Mesodermal cell (in vitro differentiated cells): Measurements from ENCODE around the gene NSMCE3.

Experiments
- H3K27ac ChIP-seq: 2 replicates; pipeline ENCODE4 v1.7.0; 2013; ENCODE audit warnings: mild to moderate bottlenecking, low read depth, low read length, moderate library complexity; ENCODE audit not compliant: severe bottlenecking
- H3K36me3 ChIP-seq: 2 replicates; pipeline ENCODE4 v1.7.1; 2013; ENCODE audit warnings: mild to moderate bottlenecking, low read length, moderate library complexity; ENCODE audit not compliant: control insufficient read depth, insufficient read depth
- H3K4me1 ChIP-seq: one replicate; pipeline ENCODE4 v1.7.1; 2013; ENCODE audit warnings: mild to moderate bottlenecking, low read length; ENCODE audit not compliant: insufficient read depth, control insufficient read depth, poor library complexity, severe bottlenecking
- H3K4me3 ChIP-seq: 2 replicates; pipeline ENCODE4 v1.7.0; 2013; ENCODE audit warnings: low read length, control low read depth, mild to moderate bottlenecking; ENCODE audit not compliant: insufficient read depth, poor library complexity, severe bottlenecking; ENCODE audit errors: extremely low read depth
- H3K9me3 ChIP-seq: 2 replicates; pipeline ENCODE4 v1.7.1; 2013; ENCODE audit warnings: mild to moderate bottlenecking, low read length, moderate library complexity; ENCODE audit not compliant: control insufficient read depth
- WGBS, 2 experiments: methylation state at CpG; one replicate each; pipeline ENCODE4 v1.1.5; 2013; ENCODE audit warnings: missing lambda C conversion rate in 2 of 2; ENCODE audit not compliant: insufficient coverage in 2 of 2; 5-methylcytosine and 5-hydroxymethylcytosine counted together

NSMCE3 gene

GRCh38 chr15:29270169-29270955 is 740 bp upstream of the NSMCE3 start:
- Histone ChIP-seq H3K4me3 (peak overlapping the region; percentile 86), H3K9me3 (no peaks in the 10 kb centered on the region), H3K36me3 (no peaks in the 10 kb centered on the region), H3K27ac (peak overlapping the region; percentile 66), H3K4me1 (peaks cover 5% of the 10 kb centered on the region)
- WGBS, 2 experiments, result 26 to 35% methylated on average over 2 to 4 of the region's 8 CpGs

- 1 to 2% methylated on average over 28 to 31 of the region's 35 CpGs for WGBS, 2 experiments
- Histone ChIP-seq H3K9me3 (no peaks in the 10 kb centered on the region), H3K27ac (peak overlapping the region; percentile 89), H3K4me3 (peak overlapping the region; percentile 86), H3K4me1 (peaks cover 5% of the 10 kb centered on the region), H3K36me3 (no peaks in the 10 kb centered on the region)
These were observed 727 bp downstream of the NSMCE3 start for GRCh38 chr15:29268706-29269484.

- WGBS, 2 experiments, result no CpG with 5 or more reads among the region's 1 CpG
- H3K36me3 ChIP-seq, result no peaks in the 10 kb centered on the region
- H3K4me3 ChIP-seq, result no peak overlapping the region
- peaks cover 5% of the 10 kb centered on the region for H3K4me1 ChIP-seq
- H3K9me3 ChIP-seq, result no peaks in the 10 kb centered on the region
- no peak overlapping the region for H3K27ac ChIP-seq
These were observed 3.5 kb downstream of the NSMCE3 start for GRCh38 chr15:29266052-29266582.

GRCh38 chr15:29263289-29263688 is 6.3 kb downstream of the NSMCE3 start:
- H3K4me3 ChIP-seq, result no peak overlapping the region
- H3K9me3 ChIP-seq, result no peaks in the 10 kb centered on the region
- H3K27ac ChIP-seq, result no peak overlapping the region
- no peaks in the 10 kb centered on the region for H3K36me3 ChIP-seq
- WGBS, 2 experiments, result 75% methylated on average over 2 of the region's 3 CpGs; no CpG with 5 or more reads in 1 of the 2 experiments
- H3K4me1 ChIP-seq, result peaks cover 5% of the 10 kb centered on the region

- Histone ChIP-seq H3K36me3 (no peaks in the 10 kb centered on the region), H3K27ac (no peak overlapping the region), H3K9me3 (no peaks in the 10 kb centered on the region), H3K4me1 (peaks cover 5% of the 10 kb centered on the region), H3K4me3 (no peak overlapping the region)
- no CpG with 5 or more reads among the region's 2 CpGs for WGBS, 2 experiments
These were observed 6.9 kb downstream of the NSMCE3 start for GRCh38 chr15:29262738-29263137.

GRCh38 chr15:29260896-29261295 is 8.7 kb downstream of the NSMCE3 start:
- no peak overlapping the region for H3K4me3 ChIP-seq
- no peaks in the 10 kb centered on the region for H3K4me1 ChIP-seq
- H3K27ac ChIP-seq, result no peak overlapping the region
- no peaks in the 10 kb centered on the region for H3K36me3 ChIP-seq
- 78 to 95% methylated on average over 2 to 3 of the region's 6 CpGs for WGBS, 2 experiments
- no peaks in the 10 kb centered on the region for H3K9me3 ChIP-seq

GRCh38 chr15:29259233-29259632 is 10.4 kb downstream of the NSMCE3 start:
- Histone ChIP-seq H3K4me3 (no peak overlapping the region), H3K4me1 (no peaks in the 10 kb centered on the region), H3K9me3 (no peaks in the 10 kb centered on the region), H3K27ac (no peak overlapping the region), H3K36me3 (no peaks in the 10 kb centered on the region)
- WGBS, 2 experiments, result 14 to 29% methylated on average over 1 of the region's 1 CpG

GRCh38 chr15:29252234-29252633 is 17.4 kb downstream of the NSMCE3 start:
- Histone ChIP-seq H3K4me1 (no peaks in the 10 kb centered on the region), H3K4me3 (no peak overlapping the region), H3K9me3 (no peaks in the 10 kb centered on the region), H3K36me3 (no peaks in the 10 kb centered on the region), H3K27ac (no peak overlapping the region)

GRCh38 chr15:29244544-29244943 is 25.1 kb downstream of the NSMCE3 start:
- Histone ChIP-seq H3K4me3 (no peak overlapping the region), H3K36me3 (no peaks in the 10 kb centered on the region), H3K27ac (no peak overlapping the region), H3K9me3 (no peaks in the 10 kb centered on the region), H3K4me1 (no peaks in the 10 kb centered on the region)
- 86 to 95% methylated on average over 6 to 7 of the region's 7 CpGs for WGBS, 2 experiments

- Histone ChIP-seq H3K4me1 (no peaks in the 10 kb centered on the region), H3K36me3 (no peaks in the 10 kb centered on the region), H3K4me3 (no peak overlapping the region), H3K27ac (no peak overlapping the region), H3K9me3 (no peaks in the 10 kb centered on the region)
- WGBS, 2 experiments, result 89 to 97% methylated on average over 3 of the region's 4 CpGs
These were observed 25.5 kb downstream of the NSMCE3 start for GRCh38 chr15:29244123-29244522.
